LNCAP (cell line): ENCODE results near the gene VWA7.

ENCODE experiments used
- CTCF ChIP-seq: fragments of 450-650 bp; IDR thresholded peaks from 2 replicates; pipeline ENCODE4 v1.5.1; 2017; ENCODE audit warnings: mild to moderate bottlenecking

VWA7 gene

GRCh38 chr6:31764198-31764597 is 12.9 kb downstream of the VWA7 start:
- no peak for TF ChIP-seq CTCF

GRCh38 chr6:31763619-31763940 is 13.5 kb downstream of the VWA7 start:
- no peak for TF ChIP-seq CTCF

GRCh38 chr6:31762878-31763618 is 14.1 kb downstream of the VWA7 start:
- TF ChIP-seq CTCF: no peak

- no peak for TF ChIP-seq CTCF
These were observed 14.8 kb downstream of the VWA7 start, which contains the start of gene SAPCD1 for GRCh38 chr6:31762356-31762755. SAPCD1 (plus strand) TSS chr6:31762656; CDS start chr6:31763055, 399 bp downstream.

GRCh38 chr6:31761343-31761742 is 15.8 kb downstream of the VWA7 start:
- no peak for TF ChIP-seq CTCF

- no peak for TF ChIP-seq CTCF
These were observed 16.3 kb downstream of the VWA7 start for GRCh38 chr6:31760790-31761189.

GRCh38 chr6:31758281-31758680 is 18.8 kb downstream of the VWA7 start:
- no peak for TF ChIP-seq CTCF
